Spinal cord (tissue), 10 donors: ENCODE measurements around the gene ATP13A5. TPM values are rescaled to one million over a fixed set of nuclear protein-coding genes. Genes with fewer than 3 reads are reported as not detected.

Experiments used
- DNase-seq, 6 donors: peaks; one replicate each; pipeline versions ENCODE4 v3.0.0 to v3.0.0-alpha.2; 2013 to 2015; ENCODE audit warnings: low spot score in 6 of 6, low read depth in 4 of 6
- H3K27ac ChIP-seq: one replicate; pipeline ENCODE4 v1.5.1; 2013; ENCODE audit warnings: low read depth, low read length, control low read depth
- H3K27me3 ChIP-seq: one replicate; pipeline ENCODE4 v1.6.1; 2013; ENCODE audit warnings: low read length; ENCODE audit not compliant: control insufficient read depth, insufficient read depth
- H3K36me3 ChIP-seq: one replicate; pipeline ENCODE4 v1.6.1; 2013; ENCODE audit warnings: low read length; ENCODE audit not compliant: control insufficient read depth, insufficient read depth
- H3K4me1 ChIP-seq: one replicate; pipeline ENCODE4 v1.6.1; 2013; ENCODE audit warnings: low read length; ENCODE audit not compliant: control insufficient read depth, insufficient read depth
- H3K4me3 ChIP-seq: one replicate; pipeline ENCODE4 v1.5.1; 2013; ENCODE audit warnings: low read depth, low read length, control low read depth
- H3K9me3 ChIP-seq: one replicate; pipeline ENCODE4 v1.6.1; 2013; ENCODE audit warnings: low read length; ENCODE audit not compliant: control insufficient read depth, insufficient read depth
- WGBS: methylation state at CpG from one replicate; pipeline ENCODE4 v1.1.5; 2013; ENCODE audit warnings: missing lambda C conversion rate; ENCODE audit not compliant: insufficient coverage; 5-methylcytosine and 5-hydroxymethylcytosine counted together
- polyA plus RNA-seq, 2 donors: library from polyadenylated mRNA; unstranded; fragments of 120-200 nt; gene quantifications; one replicate each; pipeline ENCODE4 v1.2.1, GENCODE V29; 2013; ENCODE audit not compliant: insufficient read length in 2 of 2
- total RNA-seq, 2 donors: library from RNA; depleted of rRNA in 1 of 2; stranded (reverse); fragments of 120-200 nt in 1 of 2; fragments of >200 nt in 1 of 2; gene quantifications; one replicate each; pipeline versions ENCODE4 v1.2.3 to v1.2.4, GENCODE V29; 2013 to 2014
- donor health status: healthy.

Gene ATP13A5
- total and polyA plus RNA-seq, 4 donors: 0.89 to 3.9 (median 2.1) TPM

- H3K27me3 ChIP-seq: no peaks in the 10 kb centered on the region
- no peak for DNase-seq
- H3K27ac ChIP-seq: no peak overlapping the region
- no CpG with 5 or more reads among the region's 3 CpGs for WGBS
- no peak overlapping the region for H3K4me3 ChIP-seq
- H3K9me3 ChIP-seq: no peaks in the 10 kb centered on the region
- H3K4me1 ChIP-seq: peaks cover 5% of the 10 kb centered on the region
- no peaks in the 10 kb centered on the region for H3K36me3 ChIP-seq
These were observed 29.9 kb downstream of the ATP13A5 start for GRCh38 chr3:193348686-193349085.

- Histone ChIP-seq H3K4me3 (no peak overlapping the region), H3K27me3 (no peaks in the 10 kb centered on the region), H3K4me1 (peaks cover 5% of the 10 kb centered on the region), H3K36me3 (no peaks in the 10 kb centered on the region), H3K27ac (no peak overlapping the region), H3K9me3 (no peaks in the 10 kb centered on the region)
- 26% methylated on average over 6 of the region's 11 CpGs for WGBS
- peak in 5 of 6 donors; percentile 31 to 95 (median 59) for DNase-seq
These were observed 30.7 kb downstream of the ATP13A5 start for GRCh38 chr3:193347521-193348501.

GRCh38 chr3:193346259-193346658 lies 32.3 kb downstream of the ATP13A5 start:
- H3K27me3 ChIP-seq: no peaks in the 10 kb centered on the region
- DNase-seq: no peak
- no peak overlapping the region for H3K27ac ChIP-seq
- 92% methylated on average over 3 of the region's 4 CpGs for WGBS
- no peak overlapping the region for H3K4me3 ChIP-seq
- H3K9me3 ChIP-seq: no peaks in the 10 kb centered on the region
- H3K36me3 ChIP-seq: no peaks in the 10 kb centered on the region
- H3K4me1 ChIP-seq: peaks cover 5% of the 10 kb centered on the region

GRCh38 chr3:193345431-193345830 lies 33.1 kb downstream of the ATP13A5 start:
- WGBS: 69% methylated on average over 1 of the region's 3 CpGs
- Histone ChIP-seq H3K27me3 (no peaks in the 10 kb centered on the region), H3K4me3 (no peak overlapping the region), H3K4me1 (peaks cover 5% of the 10 kb centered on the region), H3K27ac (peak overlapping the region; percentile 33), H3K9me3 (no peaks in the 10 kb centered on the region), H3K36me3 (no peaks in the 10 kb centered on the region)
- no peak for DNase-seq

- Histone ChIP-seq H3K4me1 (peaks cover 5% of the 10 kb centered on the region), H3K27me3 (no peaks in the 10 kb centered on the region), H3K9me3 (no peaks in the 10 kb centered on the region), H3K27ac (peak overlapping the region; percentile 40), H3K4me3 (no peak overlapping the region), H3K36me3 (no peaks in the 10 kb centered on the region)
- 33% methylated on average over 2 of the region's 3 CpGs for WGBS
- DNase-seq: peak in 2 of 6 donors; percentile 57 to 59
These were observed 34.1 kb downstream of the ATP13A5 start for GRCh38 chr3:193344486-193344885.

- Histone ChIP-seq H3K36me3 (no peaks in the 10 kb centered on the region), H3K4me1 (peaks cover 5% of the 10 kb centered on the region), H3K27ac (no peak overlapping the region), H3K27me3 (no peaks in the 10 kb centered on the region), H3K9me3 (no peaks in the 10 kb centered on the region), H3K4me3 (no peak overlapping the region)
- 100% methylated on average over 2 of the region's 4 CpGs for WGBS
- DNase-seq: no peak
These were observed 34.8 kb downstream of the ATP13A5 start for GRCh38 chr3:193343726-193344222.

- Histone ChIP-seq H3K27me3 (no peaks in the 10 kb centered on the region), H3K4me3 (no peak overlapping the region), H3K27ac (peak overlapping the region; percentile 54), H3K4me1 (peaks cover 5% of the 10 kb centered on the region), H3K9me3 (no peaks in the 10 kb centered on the region), H3K36me3 (no peaks in the 10 kb centered on the region)
- peak in 4 of 6 donors; percentile 45 to 82 (median 60) for DNase-seq
- WGBS: 36% methylated on average over 1 of the region's 2 CpGs
These were observed 36.0 kb downstream of the ATP13A5 start for GRCh38 chr3:193342551-193342950.

GRCh38 chr3:193335031-193335430 lies 43.5 kb downstream of the ATP13A5 start:
- no peak overlapping the region for H3K4me3 ChIP-seq
- no peak overlapping the region for H3K27ac ChIP-seq
- H3K36me3 ChIP-seq: no peaks in the 10 kb centered on the region
- no CpG with 5 or more reads among the region's 1 CpG for WGBS
- H3K9me3 ChIP-seq: no peaks in the 10 kb centered on the region
- no peak for DNase-seq
- no peaks in the 10 kb centered on the region for H3K4me1 ChIP-seq
- H3K27me3 ChIP-seq: no peaks in the 10 kb centered on the region

GRCh38 chr3:193333229-193333628 lies 45.3 kb downstream of the ATP13A5 start:
- no peak for DNase-seq
- WGBS: no CpG with 5 or more reads among the region's 1 CpG

More at GRCh38 chr3:193333229-193333628, 45.3 kb downstream of the ATP13A5 start:
- Histone ChIP-seq H3K27ac (no peak overlapping the region), H3K9me3 (no peaks in the 10 kb centered on the region), H3K27me3 (no peaks in the 10 kb centered on the region), H3K4me1 (no peaks in the 10 kb centered on the region), H3K4me3 (no peak overlapping the region), H3K36me3 (no peaks in the 10 kb centered on the region)
